GOT3 (cell line): ENCODE measurements around the gene TMEM129.
A peak's percentile ranks its signal among the peaks of the same experiment; 100 is the strongest.

Source experiments
- DNase-seq: peaks from one replicate; lab custom pipeline; 2025; ENCODE audit warnings: mixed read lengths; lab: John Stamatoyannopoulos, UW

The TMEM129 gene

GRCh38 chr4:1744552-1744951 is 23.4 kb upstream of the TMEM129 start:
- no peak for DNase-seq

GRCh38 chr4:1743975-1744374 is 22.9 kb upstream of the TMEM129 start:
- DNase-seq = no peak

- no peak for DNase-seq
These were observed 22.4 kb upstream of the TMEM129 start for GRCh38 chr4:1743551-1743950.

GRCh38 chr4:1741208-1741607 is 20.1 kb upstream of the TMEM129 start:
- DNase-seq = no peak

- no peak for DNase-seq
These were observed 19.0 kb upstream of the TMEM129 start for GRCh38 chr4:1740021-1740545.

GRCh38 chr4:1739358-1739757 is 18.2 kb upstream of the TMEM129 start:
- no peak for DNase-seq

- DNase-seq = no peak
These were observed 17.3 kb upstream of the TMEM129 start for GRCh38 chr4:1738410-1738809.

GRCh38 chr4:1737666-1738065 is 16.5 kb upstream of the TMEM129 start:
- DNase-seq = no peak

- DNase-seq = no peak
These were observed 15.7 kb upstream of the TMEM129 start for GRCh38 chr4:1736812-1737211.

- no peak for DNase-seq
These were observed 14.1 kb upstream of the TMEM129 start for GRCh38 chr4:1735215-1735614.

- DNase-seq = no peak
These were observed 11.8 kb upstream of the TMEM129 start for GRCh38 chr4:1732911-1733310.

- DNase-seq = no peak
These were observed 10.1 kb upstream of the TMEM129 start for GRCh38 chr4:1731180-1731579.

GRCh38 chr4:1730532-1731135 is 9.5 kb upstream of the TMEM129 start:
- DNase-seq = no peak

GRCh38 chr4:1728061-1728980 is 7.2 kb upstream of the TMEM129 start:
- no peak for DNase-seq

- no peak for DNase-seq
These were observed 6.3 kb upstream of the TMEM129 start for GRCh38 chr4:1727117-1728031.

- peak; percentile 30 for DNase-seq
These were observed 5.2 kb upstream of the TMEM129 start for GRCh38 chr4:1726146-1726934.

- no peak for DNase-seq
These were observed 4.4 kb upstream of the TMEM129 start for GRCh38 chr4:1725521-1725920.

- DNase-seq = no peak
These were observed 2.1 kb upstream of the TMEM129 start for GRCh38 chr4:1723131-1723801.

- DNase-seq = no peak
These were observed 1.5 kb upstream of the TMEM129 start for GRCh38 chr4:1722551-1723118.
